ENCODE measurements around the gene HSFX1.

DNA sequence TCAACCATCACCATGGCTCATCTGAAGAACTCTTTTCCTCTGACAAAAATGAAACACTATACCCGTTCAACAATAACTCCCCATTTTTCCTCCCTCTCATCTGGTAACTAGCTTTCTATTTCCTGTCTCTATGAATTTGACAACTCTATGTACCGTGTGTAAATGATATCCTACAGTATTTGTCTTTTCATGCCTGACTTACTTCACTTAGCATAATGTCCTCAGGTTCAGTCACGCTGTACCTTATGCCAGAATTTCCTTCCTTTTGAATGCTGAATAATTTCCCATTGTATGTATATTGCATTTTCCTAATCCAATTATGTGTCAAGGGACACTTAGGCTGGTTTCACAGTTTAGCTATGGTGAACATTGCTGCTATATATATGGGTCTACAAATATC lies 26.1 kb downstream of the HSFX1 start:
- TF ChIP-seq, protein P1, sequence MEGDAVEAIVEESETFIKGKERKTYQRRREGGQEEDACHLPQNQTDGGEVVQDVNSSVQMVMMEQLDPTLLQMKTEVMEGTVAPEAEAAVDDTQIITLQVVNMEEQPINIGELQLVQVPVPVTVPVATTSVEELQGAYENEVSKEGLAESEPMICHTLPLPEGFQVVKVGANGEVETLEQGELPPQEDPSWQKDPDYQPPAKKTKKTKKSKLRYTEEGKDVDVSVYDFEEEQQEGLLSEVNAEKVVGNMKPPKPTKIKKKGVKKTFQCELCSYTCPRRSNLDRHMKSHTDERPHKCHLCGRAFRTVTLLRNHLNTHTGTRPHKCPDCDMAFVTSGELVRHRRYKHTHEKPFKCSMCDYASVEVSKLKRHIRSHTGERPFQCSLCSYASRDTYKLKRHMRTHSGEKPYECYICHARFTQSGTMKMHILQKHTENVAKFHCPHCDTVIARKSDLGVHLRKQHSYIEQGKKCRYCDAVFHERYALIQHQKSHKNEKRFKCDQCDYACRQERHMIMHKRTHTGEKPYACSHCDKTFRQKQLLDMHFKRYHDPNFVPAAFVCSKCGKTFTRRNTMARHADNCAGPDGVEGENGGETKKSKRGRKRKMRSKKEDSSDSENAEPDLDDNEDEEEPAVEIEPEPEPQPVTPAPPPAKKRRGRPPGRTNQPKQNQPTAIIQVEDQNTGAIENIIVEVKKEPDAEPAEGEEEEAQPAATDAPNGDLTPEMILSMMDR (IDR thresholded peaks at IDR 0.05; ENCODE audit: control extremely low read depth in 1 of 3, insufficient read depth in 1 of 3, low read depth in 1 of 3, low read length in 3 of 3): no peak
- TF ChIP-seq YY1 (IDR thresholded peaks at IDR 0.05; ENCODE audit: low read depth, low read length): no peak
- no peak for TF ChIP-seq EZH2 (IDR thresholded peaks at IDR 0.05; ENCODE audit: low read depth, low read length, severe bottlenecking)
- TF ChIP-seq SP1 (IDR thresholded peaks at IDR 0.05; ENCODE audit: low read depth, low read length): no peak
- no peak for TF ChIP-seq PHF8 (conservative IDR thresholded peaks at IDR 0.05; ENCODE audit: low read depth, low read length)
